Measurements from ENCODE around the gene ZNF724.

ZNF724 gene

GRCh38 chr19:23262920-23263319 lies 12.7 kb upstream of the ZNF724 start:
- no peak overlapping the region for H3K4me2 ChIP-seq
- H3K36me3 ChIP-seq (ENCODE audit: insufficient read depth): no peaks in the 10 kb centered on the region
- H3K4me1 ChIP-seq (ENCODE audit: low read depth, poor library complexity, severe bottlenecking): no peaks in the 10 kb centered on the region
- no peak overlapping the region for H2AFZ ChIP-seq (ENCODE audit: low read depth)
- no peaks in the 10 kb centered on the region for H4K20me1 ChIP-seq (ENCODE audit: insufficient read depth)
- H3K27me3 ChIP-seq (ENCODE audit: insufficient read depth, low read depth): no peaks in the 10 kb centered on the region
- TF ChIP-seq, protein P1, sequence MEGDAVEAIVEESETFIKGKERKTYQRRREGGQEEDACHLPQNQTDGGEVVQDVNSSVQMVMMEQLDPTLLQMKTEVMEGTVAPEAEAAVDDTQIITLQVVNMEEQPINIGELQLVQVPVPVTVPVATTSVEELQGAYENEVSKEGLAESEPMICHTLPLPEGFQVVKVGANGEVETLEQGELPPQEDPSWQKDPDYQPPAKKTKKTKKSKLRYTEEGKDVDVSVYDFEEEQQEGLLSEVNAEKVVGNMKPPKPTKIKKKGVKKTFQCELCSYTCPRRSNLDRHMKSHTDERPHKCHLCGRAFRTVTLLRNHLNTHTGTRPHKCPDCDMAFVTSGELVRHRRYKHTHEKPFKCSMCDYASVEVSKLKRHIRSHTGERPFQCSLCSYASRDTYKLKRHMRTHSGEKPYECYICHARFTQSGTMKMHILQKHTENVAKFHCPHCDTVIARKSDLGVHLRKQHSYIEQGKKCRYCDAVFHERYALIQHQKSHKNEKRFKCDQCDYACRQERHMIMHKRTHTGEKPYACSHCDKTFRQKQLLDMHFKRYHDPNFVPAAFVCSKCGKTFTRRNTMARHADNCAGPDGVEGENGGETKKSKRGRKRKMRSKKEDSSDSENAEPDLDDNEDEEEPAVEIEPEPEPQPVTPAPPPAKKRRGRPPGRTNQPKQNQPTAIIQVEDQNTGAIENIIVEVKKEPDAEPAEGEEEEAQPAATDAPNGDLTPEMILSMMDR (conservative IDR thresholded peaks at IDR 0.05; ENCODE audit: low read depth, low read length): no peak
- H3K4me3 ChIP-seq (IDR thresholded peaks at IDR 0.05; ENCODE audit: insufficient read depth, low read depth, low read length): no peak overlapping the region
- H3K79me2 ChIP-seq (ENCODE audit: insufficient read depth, low read depth): no peaks in the 10 kb centered on the region
- H3K9ac ChIP-seq: no peak overlapping the region
- H3K27ac ChIP-seq: no peak overlapping the region

DNA sequence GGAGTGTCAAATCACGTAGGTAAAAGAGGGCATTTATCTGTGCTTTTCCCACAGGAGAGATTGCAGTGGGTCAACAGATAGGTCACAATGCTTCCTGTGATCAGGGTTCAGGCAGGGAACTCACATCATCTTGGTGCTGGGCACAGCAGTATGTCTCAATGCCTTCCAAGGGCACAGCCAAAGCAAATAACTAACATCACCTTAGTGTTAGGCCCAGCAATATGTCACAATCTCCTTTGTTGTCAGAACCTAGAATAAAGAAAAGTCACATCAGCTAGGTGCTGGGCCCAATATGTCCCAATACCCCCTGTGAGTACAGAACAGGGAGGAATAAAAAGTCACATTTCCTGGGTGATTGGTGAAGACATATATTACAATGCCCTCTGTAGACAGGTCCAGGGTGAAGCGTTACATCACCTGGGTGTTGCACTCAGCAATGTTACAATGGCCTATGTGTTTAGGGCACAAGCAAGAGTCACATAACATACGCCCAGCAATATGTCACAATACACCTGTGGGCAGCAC lies 11.4 kb upstream of the ZNF724 start:
- no peak overlapping the region for H3K27ac ChIP-seq
- H3K27me3 ChIP-seq (ENCODE audit: insufficient read depth, low read depth): no peaks in the 10 kb centered on the region
- H3K4me2 ChIP-seq: no peak overlapping the region
- no peaks in the 10 kb centered on the region for H4K20me1 ChIP-seq (ENCODE audit: insufficient read depth)
- H3K4me3 ChIP-seq (IDR thresholded peaks at IDR 0.05; ENCODE audit: insufficient read depth, low read depth, low read length): no peak overlapping the region
- H3K79me2 ChIP-seq (ENCODE audit: insufficient read depth, low read depth): no peaks in the 10 kb centered on the region
- TF ChIP-seq, protein P1 (conservative IDR thresholded peaks at IDR 0.05; ENCODE audit: low read depth, low read length): no peak
- H3K4me1 ChIP-seq (ENCODE audit: low read depth, poor library complexity, severe bottlenecking): no peaks in the 10 kb centered on the region
- no peaks in the 10 kb centered on the region for H3K36me3 ChIP-seq (ENCODE audit: insufficient read depth)
- no peak overlapping the region for H3K9ac ChIP-seq
- no peak overlapping the region for H2AFZ ChIP-seq (ENCODE audit: low read depth)

DNA sequence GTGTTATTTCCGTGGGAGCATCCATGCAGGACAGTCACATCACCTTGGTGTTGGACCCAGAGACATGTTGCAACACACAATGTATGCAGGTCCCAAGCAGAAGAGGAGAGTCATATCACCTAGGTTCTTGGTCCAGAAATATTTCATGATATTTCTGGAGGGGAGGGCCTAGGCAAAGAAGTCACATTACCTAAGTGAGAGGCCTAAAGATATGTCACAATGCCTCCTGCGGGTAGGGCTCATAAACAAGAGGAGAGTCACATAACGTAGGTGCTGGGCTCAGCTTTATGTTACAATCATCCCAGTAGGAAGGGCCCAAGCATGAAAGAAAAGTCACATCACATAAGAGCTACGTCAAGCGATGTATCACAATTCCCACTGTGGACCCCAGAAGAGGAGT lies 10.8 kb upstream of the ZNF724 start:
- H3K4me1 ChIP-seq (ENCODE audit: low read depth, poor library complexity, severe bottlenecking): no peaks in the 10 kb centered on the region
- H2AFZ ChIP-seq (ENCODE audit: low read depth): no peak overlapping the region
- H3K4me3 ChIP-seq (IDR thresholded peaks at IDR 0.05; ENCODE audit: insufficient read depth, low read depth, low read length): no peak overlapping the region
- H3K36me3 ChIP-seq (ENCODE audit: insufficient read depth): no peaks in the 10 kb centered on the region
- TF ChIP-seq, protein P1 (conservative IDR thresholded peaks at IDR 0.05; ENCODE audit: low read depth, low read length): no peak
- H3K4me2 ChIP-seq: no peak overlapping the region
- H3K79me2 ChIP-seq (ENCODE audit: insufficient read depth, low read depth): no peaks in the 10 kb centered on the region
- H3K9ac ChIP-seq: no peak overlapping the region
- no peaks in the 10 kb centered on the region for H4K20me1 ChIP-seq (ENCODE audit: insufficient read depth)
- no peak overlapping the region for H3K27ac ChIP-seq
- H3K27me3 ChIP-seq (ENCODE audit: insufficient read depth, low read depth): no peaks in the 10 kb centered on the region

- Histone ChIP-seq H3K9ac (no peak overlapping the region), H3K36me3 (ENCODE audit: insufficient read depth) (no peaks in the 10 kb centered on the region), H3K4me1 (ENCODE audit: low read depth, poor library complexity, severe bottlenecking) (no peaks in the 10 kb centered on the region), H4K20me1 (ENCODE audit: insufficient read depth) (no peaks in the 10 kb centered on the region), H3K27me3 (ENCODE audit: insufficient read depth, low read depth) (no peaks in the 10 kb centered on the region), H2AFZ (ENCODE audit: low read depth) (no peak overlapping the region), H3K27ac (no peak overlapping the region), H3K4me2 (no peak overlapping the region), H3K79me2 (ENCODE audit: insufficient read depth, low read depth) (no peaks in the 10 kb centered on the region), H3K4me3 (IDR thresholded peaks at IDR 0.05; ENCODE audit: insufficient read depth, low read depth, low read length) (no peak overlapping the region)
- TF ChIP-seq, protein P1 (conservative IDR thresholded peaks at IDR 0.05; ENCODE audit: low read depth, low read length): no peak
These were observed 9.8 kb upstream of the ZNF724 start for GRCh38 chr19:23259961-23260360.
